Measurements from ENCODE around the gene PROZ.

PROZ gene

GRCh38 chr13:113137691-113138298 lies 20.7 kb upstream of the PROZ start:
- H3K4me3 ChIP-seq (ENCODE audit: low read depth, low read length): no peak overlapping the region
- H3K27me3 ChIP-seq (ENCODE audit: control insufficient read depth, insufficient read depth, low read length): no peaks in the 10 kb centered on the region
- no peak overlapping the region for H3K9ac ChIP-seq (ENCODE audit: low read depth, low read length)
- no peaks in the 10 kb centered on the region for H3K36me3 ChIP-seq (ENCODE audit: control insufficient read depth, insufficient read depth, low read length)
- no peaks in the 10 kb centered on the region for H3K9me3 ChIP-seq (ENCODE audit: control insufficient read depth, insufficient read depth, low read length)
- no peaks in the 10 kb centered on the region for H3K4me1 ChIP-seq (ENCODE audit: control insufficient read depth, insufficient read depth, low read length)

DNA sequence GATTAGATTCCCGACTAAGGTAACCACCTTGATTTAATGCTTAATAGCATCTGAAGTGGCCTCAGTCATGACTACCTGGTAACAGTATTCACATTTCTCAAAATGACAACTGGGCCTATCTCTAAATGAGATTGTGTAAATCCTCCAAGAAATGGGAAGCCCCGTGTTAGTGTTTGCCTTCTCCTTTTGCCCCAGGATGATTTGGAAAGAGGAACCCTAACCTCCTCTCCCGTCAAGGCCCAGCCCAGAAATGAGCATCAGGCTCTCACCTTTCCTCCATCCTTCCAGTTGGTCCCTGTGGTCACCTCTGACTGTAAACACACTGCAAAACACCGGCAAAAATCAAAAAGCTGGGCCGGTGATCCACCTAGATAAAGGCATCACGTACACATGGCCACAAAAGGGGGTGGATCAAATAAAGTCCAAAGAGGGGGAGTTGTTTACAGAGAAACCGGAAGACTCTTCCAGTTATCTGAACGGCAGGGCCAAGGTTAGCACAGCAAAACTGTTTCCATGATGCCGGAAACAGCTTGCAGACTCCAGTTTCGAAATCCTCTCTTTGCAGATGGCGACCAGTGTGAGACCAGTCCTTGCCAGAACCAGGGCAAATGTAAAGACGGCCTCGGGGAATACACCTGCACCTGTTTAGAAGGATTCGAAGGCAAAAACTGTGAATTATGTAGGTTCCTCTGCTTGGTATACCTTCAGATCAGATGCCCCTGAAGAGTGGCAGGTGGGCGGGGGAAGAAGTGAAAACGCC lies 19.5 kb upstream of the PROZ start:
- Histone ChIP-seq H3K4me3 (ENCODE audit: low read depth, low read length) (no peak overlapping the region), H3K4me1 (ENCODE audit: control insufficient read depth, insufficient read depth, low read length) (no peaks in the 10 kb centered on the region), H3K9ac (ENCODE audit: low read depth, low read length) (no peak overlapping the region), H3K9me3 (ENCODE audit: control insufficient read depth, insufficient read depth, low read length) (no peaks in the 10 kb centered on the region), H3K27me3 (ENCODE audit: control insufficient read depth, insufficient read depth, low read length) (no peaks in the 10 kb centered on the region), H3K36me3 (ENCODE audit: control insufficient read depth, insufficient read depth, low read length) (no peaks in the 10 kb centered on the region)

GRCh38 chr13:113139577-113139976 lies 18.9 kb upstream of the PROZ start:
- Histone ChIP-seq H3K36me3 (ENCODE audit: control insufficient read depth, insufficient read depth, low read length) (no peaks in the 10 kb centered on the region), H3K9ac (ENCODE audit: low read depth, low read length) (no peak overlapping the region), H3K27me3 (ENCODE audit: control insufficient read depth, insufficient read depth, low read length) (no peaks in the 10 kb centered on the region), H3K4me3 (ENCODE audit: low read depth, low read length) (no peak overlapping the region), H3K9me3 (ENCODE audit: control insufficient read depth, insufficient read depth, low read length) (no peaks in the 10 kb centered on the region), H3K4me1 (ENCODE audit: control insufficient read depth, insufficient read depth, low read length) (no peaks in the 10 kb centered on the region)

GRCh38 chr13:113140677-113141600 lies 17.5 kb upstream of the PROZ start:
- H3K36me3 ChIP-seq (ENCODE audit: control insufficient read depth, insufficient read depth, low read length): no peaks in the 10 kb centered on the region
- no peaks in the 10 kb centered on the region for H3K4me1 ChIP-seq (ENCODE audit: control insufficient read depth, insufficient read depth, low read length)
- H3K4me3 ChIP-seq (ENCODE audit: low read depth, low read length): no peak overlapping the region
- no peaks in the 10 kb centered on the region for H3K9me3 ChIP-seq (ENCODE audit: control insufficient read depth, insufficient read depth, low read length)
- H3K27me3 ChIP-seq (ENCODE audit: control insufficient read depth, insufficient read depth, low read length): no peaks in the 10 kb centered on the region
- no peak overlapping the region for H3K9ac ChIP-seq (ENCODE audit: low read depth, low read length)

GRCh38 chr13:113141601-113141970 lies 16.9 kb upstream of the PROZ start:
- Histone ChIP-seq H3K4me3 (ENCODE audit: low read depth, low read length) (no peak overlapping the region), H3K4me1 (ENCODE audit: control insufficient read depth, insufficient read depth, low read length) (no peaks in the 10 kb centered on the region), H3K9ac (ENCODE audit: low read depth, low read length) (no peak overlapping the region), H3K9me3 (ENCODE audit: control insufficient read depth, insufficient read depth, low read length) (no peaks in the 10 kb centered on the region), H3K36me3 (ENCODE audit: control insufficient read depth, insufficient read depth, low read length) (no peaks in the 10 kb centered on the region), H3K27me3 (ENCODE audit: control insufficient read depth, insufficient read depth, low read length) (no peaks in the 10 kb centered on the region)

DNA sequence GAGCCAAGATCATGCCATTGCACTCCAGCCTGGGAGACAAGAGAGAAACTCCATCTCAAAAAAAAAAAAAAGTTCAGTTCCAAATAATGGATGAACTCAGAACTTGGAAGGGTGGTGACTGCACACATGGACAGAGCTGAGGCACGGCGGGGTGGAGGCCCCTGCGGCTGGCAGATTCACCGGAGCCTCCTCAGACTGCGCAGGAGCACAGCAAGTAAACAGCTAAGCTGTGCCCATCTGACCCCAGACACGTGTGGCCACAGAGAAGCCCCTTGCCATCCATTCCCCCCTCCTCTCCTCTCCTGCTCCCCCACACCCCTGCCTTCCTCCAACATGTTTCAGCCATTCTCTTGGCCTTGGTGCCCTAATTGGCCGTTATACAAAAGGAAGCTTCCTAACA lies 15.6 kb upstream of the PROZ start:
- Histone ChIP-seq H3K9ac (ENCODE audit: low read depth, low read length) (no peak overlapping the region), H3K4me1 (ENCODE audit: control insufficient read depth, insufficient read depth, low read length) (no peaks in the 10 kb centered on the region), H3K27me3 (ENCODE audit: control insufficient read depth, insufficient read depth, low read length) (no peaks in the 10 kb centered on the region), H3K4me3 (ENCODE audit: low read depth, low read length) (no peak overlapping the region), H3K36me3 (ENCODE audit: control insufficient read depth, insufficient read depth, low read length) (no peaks in the 10 kb centered on the region), H3K9me3 (ENCODE audit: control insufficient read depth, insufficient read depth, low read length) (no peaks in the 10 kb centered on the region)

DNA sequence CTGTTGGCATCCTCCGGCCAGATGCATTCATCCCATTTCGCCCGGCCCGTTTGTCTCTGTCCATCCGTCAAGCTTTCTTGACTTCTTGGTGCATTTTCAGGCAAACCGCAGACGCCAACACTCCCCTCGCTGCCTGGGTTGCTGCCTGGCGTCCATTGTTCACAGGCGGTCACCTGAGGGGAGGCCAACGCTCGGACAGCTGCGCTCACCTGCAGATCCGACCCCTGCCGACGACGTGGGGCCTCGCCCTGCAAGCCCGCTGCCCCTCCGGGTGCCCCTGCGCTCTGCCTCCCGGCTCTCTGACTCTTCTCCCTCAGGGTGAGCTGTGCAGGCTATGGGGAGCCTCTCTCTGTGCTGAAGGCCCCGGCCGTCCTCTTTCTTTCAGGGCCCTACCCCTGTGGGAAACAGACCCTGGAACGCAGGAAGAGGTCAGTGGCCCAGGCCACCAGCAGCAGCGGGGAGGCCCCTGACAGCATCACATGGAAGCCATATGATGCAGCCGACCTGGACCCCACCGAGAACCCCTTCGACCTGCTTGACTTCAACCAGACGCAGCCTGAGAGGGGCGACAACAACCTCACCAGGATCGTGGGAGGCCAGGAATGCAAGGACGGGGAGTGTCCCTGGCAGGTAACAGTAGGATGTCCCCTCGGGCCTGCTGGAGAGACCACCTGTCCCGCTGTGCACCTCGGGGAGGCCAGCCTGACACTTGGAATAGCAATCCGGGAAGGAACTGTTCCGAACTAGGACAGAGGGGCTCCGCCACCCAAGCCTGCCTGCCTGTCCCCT lies 14.8 kb upstream of the PROZ start:
- no peaks in the 10 kb centered on the region for H3K4me1 ChIP-seq (ENCODE audit: control insufficient read depth, insufficient read depth, low read length)
- no peaks in the 10 kb centered on the region for H3K9me3 ChIP-seq (ENCODE audit: control insufficient read depth, insufficient read depth, low read length)

GRCh38 chr13:113144255-113144629 lies 14.2 kb upstream of the PROZ start:
- Histone ChIP-seq H3K9ac (ENCODE audit: low read depth, low read length) (no peak overlapping the region), H3K36me3 (ENCODE audit: control insufficient read depth, insufficient read depth, low read length) (no peaks in the 10 kb centered on the region), H3K4me1 (ENCODE audit: control insufficient read depth, insufficient read depth, low read length) (no peaks in the 10 kb centered on the region), H3K9me3 (ENCODE audit: control insufficient read depth, insufficient read depth, low read length) (no peaks in the 10 kb centered on the region), H3K4me3 (ENCODE audit: low read depth, low read length) (no peak overlapping the region), H3K27me3 (ENCODE audit: control insufficient read depth, insufficient read depth, low read length) (no peaks in the 10 kb centered on the region)

More for the DNA sequence above, 14.8 kb upstream of the PROZ start:
- Histone ChIP-seq H3K27me3 (ENCODE audit: control insufficient read depth, insufficient read depth, low read length) (no peaks in the 10 kb centered on the region), H3K9ac (ENCODE audit: low read depth, low read length) (no peak overlapping the region), H3K4me3 (ENCODE audit: low read depth, low read length) (no peak overlapping the region), H3K36me3 (ENCODE audit: control insufficient read depth, insufficient read depth, low read length) (no peaks in the 10 kb centered on the region)

GRCh38 chr13:113145496-113145895 lies 13.0 kb upstream of the PROZ start:
- no peak overlapping the region for H3K9ac ChIP-seq (ENCODE audit: low read depth, low read length)

DNA sequence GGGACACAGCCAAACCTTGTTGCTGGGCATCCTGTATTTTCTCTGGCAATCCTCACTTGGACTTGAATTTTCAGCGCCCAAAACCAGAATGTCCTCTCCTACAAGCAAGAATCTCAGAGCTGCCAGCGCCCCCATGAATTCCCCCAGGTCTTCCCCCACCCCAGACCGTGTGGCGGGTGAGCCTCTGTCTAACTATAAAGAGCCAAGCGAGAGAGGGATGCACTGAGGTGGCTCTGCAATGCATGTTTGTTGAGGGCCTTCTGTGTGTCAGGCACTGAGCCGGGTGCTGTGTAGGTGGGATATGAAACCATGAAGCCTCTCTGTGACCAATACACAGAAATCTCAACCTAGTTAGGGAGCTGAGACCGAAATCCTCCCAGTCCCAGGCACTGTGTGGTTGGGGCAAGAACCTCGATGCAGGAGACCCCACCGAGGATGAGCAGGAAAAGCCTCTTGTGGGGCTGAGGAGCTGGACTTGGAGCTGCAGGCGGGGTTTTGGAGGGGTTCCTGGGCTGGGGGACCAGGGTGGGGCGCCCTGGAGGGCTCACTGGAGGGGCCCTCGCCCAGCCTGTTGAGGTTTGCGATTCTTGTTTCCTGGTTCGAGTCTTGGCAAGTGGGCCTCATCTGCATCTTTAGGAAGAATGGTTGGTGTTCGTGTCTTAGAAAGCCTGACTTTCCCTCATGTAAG lies 12.4 kb upstream of the PROZ start:
- H3K9ac ChIP-seq (ENCODE audit: low read depth, low read length): no peak overlapping the region
- H3K4me1 ChIP-seq (ENCODE audit: control insufficient read depth, insufficient read depth, low read length): no peaks in the 10 kb centered on the region
- no peak overlapping the region for H3K4me3 ChIP-seq (ENCODE audit: low read depth, low read length)
- H3K9me3 ChIP-seq (ENCODE audit: control insufficient read depth, insufficient read depth, low read length): no peaks in the 10 kb centered on the region
- no peaks in the 10 kb centered on the region for H3K27me3 ChIP-seq (ENCODE audit: control insufficient read depth, insufficient read depth, low read length)
- H3K36me3 ChIP-seq (ENCODE audit: control insufficient read depth, insufficient read depth, low read length): no peaks in the 10 kb centered on the region

More at GRCh38 chr13:113145496-113145895, 13.0 kb upstream of the PROZ start:
- Histone ChIP-seq H3K4me1 (ENCODE audit: control insufficient read depth, insufficient read depth, low read length) (no peaks in the 10 kb centered on the region), H3K27me3 (ENCODE audit: control insufficient read depth, insufficient read depth, low read length) (no peaks in the 10 kb centered on the region), H3K4me3 (ENCODE audit: low read depth, low read length) (no peak overlapping the region), H3K9me3 (ENCODE audit: control insufficient read depth, insufficient read depth, low read length) (no peaks in the 10 kb centered on the region), H3K36me3 (ENCODE audit: control insufficient read depth, insufficient read depth, low read length) (no peaks in the 10 kb centered on the region)

GRCh38 chr13:113146750-113147149 lies 11.7 kb upstream of the PROZ start:
- H3K9ac ChIP-seq (ENCODE audit: low read depth, low read length): no peak overlapping the region
- H3K9me3 ChIP-seq (ENCODE audit: control insufficient read depth, insufficient read depth, low read length): no peaks in the 10 kb centered on the region
- peaks cover under 1% of the 10 kb centered on the region for H3K27me3 ChIP-seq (ENCODE audit: control insufficient read depth, insufficient read depth, low read length)
- H3K4me3 ChIP-seq (ENCODE audit: low read depth, low read length): no peak overlapping the region
- H3K36me3 ChIP-seq (ENCODE audit: control insufficient read depth, insufficient read depth, low read length): no peaks in the 10 kb centered on the region
- no peaks in the 10 kb centered on the region for H3K4me1 ChIP-seq (ENCODE audit: control insufficient read depth, insufficient read depth, low read length)

Measured in iPS-15b (cell line).